ENCODE measurements around the gene TFCP2L1.

TFCP2L1 gene

DNA sequence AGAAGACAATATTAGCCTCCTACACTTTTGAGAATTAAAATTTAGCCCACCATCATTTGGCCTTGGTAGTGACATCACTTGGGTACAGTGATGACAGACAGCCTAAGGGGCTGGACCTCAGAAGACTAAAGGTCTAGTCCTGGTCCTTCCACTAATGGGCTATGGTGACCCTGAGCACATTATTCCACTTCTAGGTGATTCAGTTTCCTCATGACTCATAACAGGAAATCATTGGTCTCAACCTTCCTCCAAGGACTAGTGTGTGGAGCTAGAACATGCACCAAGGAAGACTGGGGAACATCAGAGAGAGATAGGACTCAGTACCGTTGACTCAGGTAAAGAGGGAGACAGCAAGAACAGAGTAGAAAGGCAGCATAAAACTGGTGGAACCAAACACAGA, 64.0 kb downstream of the TFCP2L1 start:
- FAIRE-seq, result no peak
- no peak for DNase-seq (ENCODE audit: insufficient read length)
- TF ChIP-seq POLR2A (IDR thresholded peaks at IDR 0.05; ENCODE audit: low read depth, low read length), result no peak
- TF ChIP-seq POLR2AphosphoS5 (IDR thresholded peaks at IDR 0.05; ENCODE audit: low read depth, low read length), result no peak
- TF ChIP-seq TAF1 (IDR thresholded peaks at IDR 0.05; ENCODE audit: borderline replicate concordance, low read depth, low read length), result no peak

DNA sequence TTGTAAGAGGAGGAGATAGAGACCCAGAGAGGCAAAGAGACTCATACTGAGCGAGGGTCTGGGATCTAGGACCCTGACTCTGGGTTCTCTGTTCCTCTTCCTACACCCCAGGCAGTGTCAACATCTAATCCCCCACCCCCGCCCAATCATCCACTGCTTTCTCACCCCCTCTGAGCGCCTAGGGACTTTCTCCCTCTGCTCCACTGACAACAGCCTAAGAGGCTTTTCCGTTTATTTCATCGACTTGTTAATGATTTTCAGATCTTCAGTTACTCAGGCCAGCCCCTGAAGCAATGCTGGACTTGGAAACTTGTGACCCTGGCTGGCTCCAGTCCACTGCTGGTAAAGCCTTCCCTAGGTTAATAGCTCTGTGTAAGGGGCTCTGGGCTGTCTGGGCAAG, 65.1 kb downstream of the TFCP2L1 start:
- TF ChIP-seq POLR2AphosphoS5 (IDR thresholded peaks at IDR 0.05; ENCODE audit: low read depth, low read length), result no peak
- TF ChIP-seq TAF1 (IDR thresholded peaks at IDR 0.05; ENCODE audit: borderline replicate concordance, low read depth, low read length), result no peak
- no peak for TF ChIP-seq POLR2A (IDR thresholded peaks at IDR 0.05; ENCODE audit: low read depth, low read length)
- FAIRE-seq (no peak), DNase-seq (ENCODE audit: insufficient read length) (no peak)

DNA sequence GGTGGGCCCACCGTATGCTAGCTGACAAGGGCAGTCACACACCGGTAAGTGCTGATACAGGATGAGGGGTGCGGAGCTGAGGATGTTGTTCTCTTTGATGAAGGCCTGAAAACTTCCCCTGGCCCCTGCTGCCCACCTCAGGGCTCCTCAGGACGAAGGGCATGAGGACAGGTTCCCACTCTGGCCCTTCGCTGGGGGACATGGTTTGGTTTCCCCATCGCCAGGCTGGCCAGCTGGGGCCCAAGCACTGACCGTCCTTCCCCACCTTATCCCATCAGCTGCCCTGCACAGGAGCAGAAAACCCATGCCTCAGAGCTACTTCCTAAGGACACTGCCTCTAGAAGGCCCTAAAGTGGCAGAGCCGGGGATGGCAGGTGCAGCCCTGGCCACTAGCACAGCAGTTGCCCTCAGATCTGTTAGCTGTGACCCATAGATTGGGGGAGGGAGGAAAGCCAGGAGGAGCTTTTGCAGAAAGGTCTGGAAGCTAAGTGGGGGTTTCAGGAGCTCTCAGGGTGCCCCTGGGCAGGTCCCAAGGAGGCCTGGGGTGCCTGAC, 66.5 kb downstream of the TFCP2L1 start:
- FAIRE-seq (no peak), DNase-seq (ENCODE audit: insufficient read length) (no peak)
- TF ChIP-seq POLR2A (IDR thresholded peaks at IDR 0.05; ENCODE audit: low read depth, low read length) (no peak), TAF1 (IDR thresholded peaks at IDR 0.05; ENCODE audit: borderline replicate concordance, low read depth, low read length) (no peak), POLR2AphosphoS5 (IDR thresholded peaks at IDR 0.05; ENCODE audit: low read depth, low read length) (no peak)

GRCh38 chr2:121217627-121218026, 67.4 kb downstream of the TFCP2L1 start:
- FAIRE-seq, result no peak
- no peak for DNase-seq (ENCODE audit: insufficient read length)
- TF ChIP-seq POLR2AphosphoS5 (IDR thresholded peaks at IDR 0.05; ENCODE audit: low read depth, low read length) (no peak), TAF1 (IDR thresholded peaks at IDR 0.05; ENCODE audit: borderline replicate concordance, low read depth, low read length) (no peak), POLR2A (IDR thresholded peaks at IDR 0.05; ENCODE audit: low read depth, low read length) (no peak)

DNA sequence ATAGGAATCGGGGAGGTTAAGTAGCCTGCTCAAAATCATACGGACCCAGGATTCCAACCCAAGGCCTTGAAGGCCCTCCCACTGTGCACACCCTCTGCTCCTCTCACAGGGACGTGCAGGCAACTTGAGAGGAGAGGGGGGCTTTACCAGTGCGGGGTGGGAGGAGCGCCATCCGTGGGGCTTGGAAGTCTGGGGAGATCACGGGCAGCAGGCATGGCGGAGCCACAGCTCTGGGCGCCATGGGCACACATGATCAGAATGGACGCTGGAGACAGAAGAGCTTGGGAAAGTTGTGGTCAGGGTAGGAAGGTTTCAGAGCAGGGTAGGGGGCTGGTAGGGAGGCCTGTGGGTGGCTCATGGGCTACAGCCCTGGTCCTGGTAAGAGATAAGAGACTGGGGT, 70.7 kb downstream of the TFCP2L1 start:
- no peak for DNase-seq (ENCODE audit: insufficient read length)
- no peak for TF ChIP-seq POLR2AphosphoS5 (IDR thresholded peaks at IDR 0.05; ENCODE audit: low read depth, low read length)
- no peak for TF ChIP-seq POLR2A (IDR thresholded peaks at IDR 0.05; ENCODE audit: low read depth, low read length)
- no peak for FAIRE-seq

DNA sequence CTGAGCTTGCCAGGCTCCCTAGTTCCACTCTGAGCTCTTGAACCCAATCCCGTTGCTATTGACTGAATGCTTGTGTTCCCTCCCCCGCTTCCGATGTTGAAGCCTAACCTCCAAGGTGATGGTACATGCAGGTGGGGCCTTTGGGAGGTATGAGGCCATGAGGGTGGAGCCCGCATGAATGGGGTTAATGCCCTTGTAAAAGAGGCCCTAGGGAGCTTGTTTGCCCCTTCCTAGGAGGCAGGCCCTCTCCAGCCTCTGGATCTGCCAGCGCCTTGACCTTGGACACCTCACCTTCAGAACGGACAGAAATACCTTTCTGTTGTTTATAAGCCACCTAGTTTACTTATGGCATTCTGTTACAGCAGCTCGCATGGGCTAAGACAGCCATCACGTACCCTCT, 71.6 kb downstream of the TFCP2L1 start:
- no peak for DNase-seq (ENCODE audit: insufficient read length)
- TF ChIP-seq POLR2AphosphoS5 (IDR thresholded peaks at IDR 0.05; ENCODE audit: low read depth, low read length), result no peak
- TF ChIP-seq POLR2A (IDR thresholded peaks at IDR 0.05; ENCODE audit: low read depth, low read length), result no peak
- no peak for TF ChIP-seq TAF1 (IDR thresholded peaks at IDR 0.05; ENCODE audit: borderline replicate concordance, low read depth, low read length)
- no peak for FAIRE-seq

- no peak for TF ChIP-seq TAF1 (IDR thresholded peaks at IDR 0.05; ENCODE audit: borderline replicate concordance, low read depth, low read length)
- FAIRE-seq (no peak), DNase-seq (ENCODE audit: insufficient read length) (no peak)
Observed at GRCh38 chr2:121212661-121213325, 72.2 kb downstream of the TFCP2L1 start.

- FAIRE-seq, result no peak
- no peak for DNase-seq (ENCODE audit: insufficient read length)
- TF ChIP-seq POLR2A (IDR thresholded peaks at IDR 0.05; ENCODE audit: low read depth, low read length) (no peak), POLR2AphosphoS5 (IDR thresholded peaks at IDR 0.05; ENCODE audit: low read depth, low read length) (no peak), TAF1 (IDR thresholded peaks at IDR 0.05; ENCODE audit: borderline replicate concordance, low read depth, low read length) (no peak)
Observed at GRCh38 chr2:121211689-121212151, 73.3 kb downstream of the TFCP2L1 start.

DNA sequence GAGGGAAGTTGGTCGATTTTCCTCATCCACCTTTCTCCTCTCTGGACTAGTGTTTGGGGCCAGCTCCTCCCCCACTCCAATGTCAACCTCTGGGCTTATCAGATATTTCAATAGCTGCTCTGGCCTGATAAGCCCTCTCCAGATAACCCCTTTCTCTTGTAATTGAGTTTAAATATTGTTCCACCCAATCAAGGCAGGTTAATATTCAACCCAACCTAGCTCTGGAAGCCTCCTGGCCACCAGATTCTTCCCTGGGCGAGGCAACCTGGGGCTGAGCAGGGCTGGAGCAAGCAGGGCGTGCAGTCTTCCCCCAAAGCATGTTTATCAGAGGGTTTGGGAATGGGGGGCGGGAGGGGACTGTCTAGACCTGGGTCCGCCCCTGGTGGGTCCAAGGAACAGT, 73.8 kb downstream of the TFCP2L1 start:
- DNase-seq (ENCODE audit: insufficient read length), result no peak
- TF ChIP-seq POLR2A (IDR thresholded peaks at IDR 0.05; ENCODE audit: low read depth, low read length) (no peak), TAF1 (IDR thresholded peaks at IDR 0.05; ENCODE audit: borderline replicate concordance, low read depth, low read length) (no peak), POLR2AphosphoS5 (IDR thresholded peaks at IDR 0.05; ENCODE audit: low read depth, low read length) (no peak)
- no peak for FAIRE-seq

GRCh38 chr2:121210691-121211090, 74.3 kb downstream of the TFCP2L1 start:
- FAIRE-seq (no peak), DNase-seq (ENCODE audit: insufficient read length) (no peak)
- TF ChIP-seq TAF1 (IDR thresholded peaks at IDR 0.05; ENCODE audit: borderline replicate concordance, low read depth, low read length) (no peak), POLR2A (IDR thresholded peaks at IDR 0.05; ENCODE audit: low read depth, low read length) (no peak), POLR2AphosphoS5 (IDR thresholded peaks at IDR 0.05; ENCODE audit: low read depth, low read length) (no peak)

DNA sequence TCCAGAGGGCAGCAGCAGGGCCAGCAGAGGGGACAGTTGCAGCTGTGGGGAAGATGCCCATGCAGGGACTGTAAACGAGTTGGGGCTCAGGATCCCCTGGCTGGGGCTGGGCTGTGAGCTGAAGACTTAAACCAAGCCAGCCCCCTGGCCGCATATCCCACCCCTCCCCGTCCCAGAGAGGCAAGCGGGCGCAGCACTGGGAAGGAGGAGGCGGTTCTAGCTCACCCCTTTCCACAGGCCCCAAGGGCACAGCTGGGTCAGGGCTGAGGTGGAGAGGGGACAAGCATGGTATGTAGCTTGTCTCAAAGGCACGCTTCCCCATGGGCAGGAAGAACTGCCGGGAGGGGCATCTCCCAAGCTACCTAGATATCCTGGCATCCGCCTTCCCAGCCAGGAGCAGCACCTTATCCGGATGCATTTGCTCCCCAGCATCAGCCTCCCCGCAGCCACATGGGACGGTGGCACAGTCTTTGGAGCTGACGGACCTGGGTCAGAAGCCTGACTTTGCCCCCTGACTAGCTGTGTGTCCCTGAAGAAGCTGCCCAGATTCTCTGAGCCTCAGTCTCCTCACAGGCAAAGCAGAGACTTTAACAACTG, 75.9 kb downstream of the TFCP2L1 start:
- TF ChIP-seq POLR2A (IDR thresholded peaks at IDR 0.05; ENCODE audit: low read depth, low read length) (no peak), POLR2AphosphoS5 (IDR thresholded peaks at IDR 0.05; ENCODE audit: low read depth, low read length) (no peak), TAF1 (IDR thresholded peaks at IDR 0.05; ENCODE audit: borderline replicate concordance, low read depth, low read length) (no peak)
- FAIRE-seq (no peak), DNase-seq (ENCODE audit: insufficient read length) (no peak)

GRCh38 chr2:121207494-121207893, 77.5 kb downstream of the TFCP2L1 start:
- FAIRE-seq (no peak), DNase-seq (ENCODE audit: insufficient read length) (no peak)

More at GRCh38 chr2:121207494-121207893, 77.5 kb downstream of the TFCP2L1 start:
- TF ChIP-seq TAF1 (IDR thresholded peaks at IDR 0.05; ENCODE audit: borderline replicate concordance, low read depth, low read length) (no peak), POLR2A (IDR thresholded peaks at IDR 0.05; ENCODE audit: low read depth, low read length) (no peak), POLR2AphosphoS5 (IDR thresholded peaks at IDR 0.05; ENCODE audit: low read depth, low read length) (no peak)
